DOHH2 (cell line): Measurements from ENCODE around the gene TTC12.
A peak's percentile ranks its signal among the peaks of the same experiment; 100 is the strongest.

Source experiments
- H3F3A ChIP-seq: fragments of 200-600 bp; sonication (generic), shearing (Covaris generic); 2 replicates; pipeline ENCODE4 v1.6.0; 2016; ENCODE audit warnings: antibody characterized with exemption, mild to moderate bottlenecking; ENCODE audit not compliant: control insufficient read depth, insufficient read depth
- H3K27ac ChIP-seq: fragments of 200-600 bp; sonication (generic); 2 replicates; pipeline ENCODE4 v1.5.1; 2014; ENCODE audit warnings: low read depth, mild to moderate bottlenecking, low read length, moderate library complexity
- H3K27me3 ChIP-seq: fragments of 200-600 bp; sonication (generic); 2 replicates; pipeline ENCODE4 v1.6.1; 2014; ENCODE audit warnings: mild to moderate bottlenecking, low read length, mixed read lengths; ENCODE audit not compliant: control insufficient read depth
- H3K36me3 ChIP-seq: fragments of 200-600 bp; sonication (generic); 2 replicates; pipeline ENCODE4 v1.6.1; 2014; ENCODE audit warnings: mild to moderate bottlenecking, low read length, moderate library complexity, mixed read lengths; ENCODE audit not compliant: control insufficient read depth
- H3K4me1 ChIP-seq: fragments of 200-600 bp; sonication (generic); 2 replicates; pipeline ENCODE4 v1.6.1; 2014; ENCODE audit warnings: mild to moderate bottlenecking, low read length, mixed read lengths; ENCODE audit not compliant: control insufficient read depth
- H3K4me2 ChIP-seq: fragments of 200-600 bp; sonication (generic); 2 replicates; pipeline ENCODE4 v1.6.0; 2014; ENCODE audit warnings: mild to moderate bottlenecking, low read length, moderate library complexity
- H3K4me3 ChIP-seq: fragments of 200-600 bp; sonication (generic); 2 replicates; pipeline ENCODE4 v1.5.1; 2014; ENCODE audit warnings: mild to moderate bottlenecking, low read length, mixed read lengths
- H3K79me2 ChIP-seq: fragments of 200-600 bp; sonication (generic); 2 replicates; pipeline ENCODE4 v1.6.1; 2014; ENCODE audit warnings: mild to moderate bottlenecking, low read length, mixed read lengths; ENCODE audit not compliant: control insufficient read depth
- H3K9me2 ChIP-seq: fragments of 200-600 bp; sonication (generic); replicated peaks from 2 replicates; pipeline ENCODE4 v1.6.1; 2014; ENCODE audit warnings: mild to moderate bottlenecking, low read length, mixed read lengths; ENCODE audit not compliant: control insufficient read depth
- H3K9me3 ChIP-seq: fragments of 200-600 bp; sonication (generic); 2 replicates; pipeline ENCODE4 v1.6.1; 2014; ENCODE audit warnings: antibody characterized with exemption, low read length, mixed read lengths; ENCODE audit not compliant: control insufficient read depth, insufficient read depth
- H4K20me1 ChIP-seq: fragments of 200-600 bp; sonication (generic); 2 replicates; pipeline ENCODE4 v1.6.0; 2014; ENCODE audit warnings: low read depth, mild to moderate bottlenecking, antibody characterized with exemption, low read length, moderate library complexity; ENCODE audit not compliant: control insufficient read depth, insufficient read depth
- EZH2phosphoT487 ChIP-seq: fragments of 200-600 bp; sonication (generic); IDR thresholded peaks from 2 replicates; pipeline ENCODE4 v1.6.1; 2017; ENCODE audit warnings: borderline replicate concordance, mild to moderate bottlenecking, antibody characterized with exemption, low read length, moderate library complexity, mixed read lengths
- TF ChIP-seq, protein P1 (sequence below): fragments of 200-600 bp; sonication (generic); IDR thresholded peaks from one replicate; pipeline ENCODE4 v1.5.1; 2014; ENCODE audit warnings: antibody characterized with exemption, mild to moderate bottlenecking, low read depth, low read length; ENCODE audit not compliant: poor library complexity, severe bottlenecking

TTC12 gene, protein sequence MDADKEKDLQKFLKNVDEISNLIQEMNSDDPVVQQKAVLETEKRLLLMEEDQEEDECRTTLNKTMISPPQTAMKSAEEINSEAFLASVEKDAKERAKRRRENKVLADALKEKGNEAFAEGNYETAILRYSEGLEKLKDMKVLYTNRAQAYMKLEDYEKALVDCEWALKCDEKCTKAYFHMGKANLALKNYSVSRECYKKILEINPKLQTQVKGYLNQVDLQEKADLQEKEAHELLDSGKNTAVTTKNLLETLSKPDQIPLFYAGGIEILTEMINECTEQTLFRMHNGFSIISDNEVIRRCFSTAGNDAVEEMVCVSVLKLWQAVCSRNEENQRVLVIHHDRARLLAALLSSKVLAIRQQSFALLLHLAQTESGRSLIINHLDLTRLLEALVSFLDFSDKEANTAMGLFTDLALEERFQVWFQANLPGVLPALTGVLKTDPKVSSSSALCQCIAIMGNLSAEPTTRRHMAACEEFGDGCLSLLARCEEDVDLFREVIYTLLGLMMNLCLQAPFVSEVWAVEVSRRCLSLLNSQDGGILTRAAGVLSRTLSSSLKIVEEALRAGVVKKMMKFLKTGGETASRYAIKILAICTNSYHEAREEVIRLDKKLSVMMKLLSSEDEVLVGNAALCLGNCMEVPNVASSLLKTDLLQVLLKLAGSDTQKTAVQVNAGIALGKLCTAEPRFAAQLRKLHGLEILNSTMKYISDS

DNA sequence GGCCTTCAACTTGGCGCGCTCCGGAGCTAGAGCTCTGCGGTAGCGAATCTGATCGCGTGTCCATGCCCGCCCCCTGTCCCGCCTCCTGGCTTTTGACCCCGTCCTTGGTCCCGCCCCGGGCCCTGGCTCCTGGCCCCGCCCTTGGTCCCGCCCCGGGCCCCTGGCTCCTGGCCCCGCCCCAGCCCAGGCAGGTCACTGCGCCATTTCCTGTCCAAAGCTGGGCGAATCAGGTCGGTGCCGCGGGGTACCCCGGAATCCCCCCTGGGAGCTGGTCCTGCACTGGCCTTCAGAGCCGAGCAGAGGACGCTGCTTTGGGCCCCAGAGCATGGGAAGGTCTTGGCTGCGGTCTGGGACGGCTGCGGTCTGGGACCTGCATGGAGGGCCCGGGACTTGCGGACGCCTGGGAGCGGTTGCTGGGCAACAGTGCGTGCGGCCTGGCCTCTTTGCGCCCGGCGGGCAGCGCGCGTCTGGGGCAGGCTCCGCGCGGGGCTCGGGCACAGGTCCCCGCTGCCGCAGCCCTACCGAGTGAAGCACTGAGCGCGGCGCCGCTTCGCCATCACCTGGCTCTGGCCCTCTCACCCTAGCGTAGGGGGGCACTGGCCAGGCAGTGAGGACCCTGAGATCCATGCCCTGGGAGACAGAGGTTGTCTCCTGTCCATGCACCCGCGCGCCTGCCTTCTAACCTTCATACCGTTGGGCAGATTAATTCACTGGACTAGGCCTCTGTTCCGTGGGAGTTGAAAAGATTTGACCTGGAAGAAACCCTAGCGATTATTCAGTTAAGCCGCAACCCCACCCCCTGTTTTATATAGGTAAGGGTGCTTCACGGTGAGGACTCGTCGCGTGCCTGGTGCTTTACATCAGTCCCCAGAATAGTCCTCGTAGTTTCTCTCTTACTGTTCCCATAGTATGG lies at the start of gene TTC12:
TSS of gene TTC12 (plus strand) at position 195 of the 913 bp plus-strand sequence. CDS start 1,675 bp downstream, outside the sequence.
- no peaks in the 10 kb centered on the region; the same call in 1 of the 2 replicates for H3K79me2 ChIP-seq
- H3F3A ChIP-seq: no peaks in the 10 kb centered on the region
- H3K4me1 ChIP-seq: peaks cover 18% of the 10 kb centered on the region
- H3K27ac ChIP-seq: no peak within 1 kb of the TSS
- H3K9me2 ChIP-seq: no peaks in the 10 kb centered on the region
- no peaks in the 10 kb centered on the region for H3K27me3 ChIP-seq
- H3K4me2 ChIP-seq: peak within 1 kb of the TSS; percentile 90
- H3K36me3 ChIP-seq: peaks cover 4% of the 10 kb centered on the region; the same call in 1 of the 2 replicates
- no peaks in the 10 kb centered on the region for H4K20me1 ChIP-seq
- H3K9me3 ChIP-seq: no peaks in the 10 kb centered on the region
- TF ChIP-seq EZH2phosphoT487: no peak
- TF ChIP-seq, protein P1, sequence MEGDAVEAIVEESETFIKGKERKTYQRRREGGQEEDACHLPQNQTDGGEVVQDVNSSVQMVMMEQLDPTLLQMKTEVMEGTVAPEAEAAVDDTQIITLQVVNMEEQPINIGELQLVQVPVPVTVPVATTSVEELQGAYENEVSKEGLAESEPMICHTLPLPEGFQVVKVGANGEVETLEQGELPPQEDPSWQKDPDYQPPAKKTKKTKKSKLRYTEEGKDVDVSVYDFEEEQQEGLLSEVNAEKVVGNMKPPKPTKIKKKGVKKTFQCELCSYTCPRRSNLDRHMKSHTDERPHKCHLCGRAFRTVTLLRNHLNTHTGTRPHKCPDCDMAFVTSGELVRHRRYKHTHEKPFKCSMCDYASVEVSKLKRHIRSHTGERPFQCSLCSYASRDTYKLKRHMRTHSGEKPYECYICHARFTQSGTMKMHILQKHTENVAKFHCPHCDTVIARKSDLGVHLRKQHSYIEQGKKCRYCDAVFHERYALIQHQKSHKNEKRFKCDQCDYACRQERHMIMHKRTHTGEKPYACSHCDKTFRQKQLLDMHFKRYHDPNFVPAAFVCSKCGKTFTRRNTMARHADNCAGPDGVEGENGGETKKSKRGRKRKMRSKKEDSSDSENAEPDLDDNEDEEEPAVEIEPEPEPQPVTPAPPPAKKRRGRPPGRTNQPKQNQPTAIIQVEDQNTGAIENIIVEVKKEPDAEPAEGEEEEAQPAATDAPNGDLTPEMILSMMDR: no peak
- peak within 1 kb of the TSS; percentile 78 for H3K4me3 ChIP-seq

DNA sequence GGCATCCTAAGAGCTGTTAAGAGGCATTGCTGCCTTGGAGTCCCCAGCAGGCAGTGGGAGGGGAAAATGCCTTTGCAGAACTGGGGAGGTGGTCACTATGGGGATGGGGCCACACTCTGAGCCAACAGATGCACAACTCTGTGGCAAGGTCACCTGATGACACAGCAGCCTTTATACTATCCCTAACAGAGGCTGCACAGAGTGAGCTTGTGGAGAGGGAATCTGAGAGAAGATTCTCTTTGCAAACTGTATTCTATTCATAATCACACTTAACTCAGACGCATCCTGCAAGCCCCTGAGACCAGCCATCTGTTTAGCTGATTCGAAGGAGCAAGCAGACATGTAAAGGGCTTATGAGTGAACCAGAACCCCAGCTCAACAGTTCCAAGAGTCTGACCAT lies 49.0 kb upstream of the TTC12 start:
- H3K4me3 ChIP-seq: no peak overlapping the region
- H3K4me1 ChIP-seq: no peaks in the 10 kb centered on the region
- no peak overlapping the region for H3K4me2 ChIP-seq
- H4K20me1 ChIP-seq: no peaks in the 10 kb centered on the region
- no peak for TF ChIP-seq EZH2phosphoT487
- TF ChIP-seq, protein P1: no peak
- H3K79me2 ChIP-seq: no peaks in the 10 kb centered on the region
- no peaks in the 10 kb centered on the region for H3K9me2 ChIP-seq
- H3F3A ChIP-seq: no peaks in the 10 kb centered on the region
- no peaks in the 10 kb centered on the region for H3K9me3 ChIP-seq
- no peaks in the 10 kb centered on the region for H3K36me3 ChIP-seq
- H3K27me3 ChIP-seq: no peaks in the 10 kb centered on the region
- no peak overlapping the region for H3K27ac ChIP-seq

- Histone ChIP-seq H3K79me2 (no peaks in the 10 kb centered on the region), H3K27ac (no peak overlapping the region), H3F3A (no peaks in the 10 kb centered on the region), H3K4me1 (no peaks in the 10 kb centered on the region), H3K4me2 (no peak overlapping the region), H3K27me3 (no peaks in the 10 kb centered on the region), H3K4me3 (no peak overlapping the region), H3K9me3 (no peaks in the 10 kb centered on the region), H3K9me2 (no peaks in the 10 kb centered on the region), H4K20me1 (no peaks in the 10 kb centered on the region), H3K36me3 (no peaks in the 10 kb centered on the region)
- TF ChIP-seq EZH2phosphoT487: no peak
- TF ChIP-seq, protein P1: no peak
Observed at GRCh38 chr11:113267493-113267892, 46.9 kb upstream of the TTC12 start.
